ENCODE results near the gene ACOT7.

- TF ChIP-seq POLR2AphosphoS5 (IDR thresholded peaks at IDR 0.05; ENCODE audit: borderline replicate concordance, low read depth, low read length) (no peak), EZH2 (IDR thresholded peaks at IDR 0.05) (no peak)
Observed at GRCh38 chr1:6245086-6245868, 148.3 kb downstream of the ACOT7 start.
